Cardiac atrium fibroblast (primary cell): ENCODE data around the gene KAT8. TPM values are rescaled to one million over a fixed set of nuclear protein-coding genes. Genes with fewer than 3 reads are reported as not detected.

Experiments
- total RNA-seq: library from RNA; depleted of rRNA; stranded (reverse); fragments of >200 nt; gene quantifications from 2 replicates; pipeline ENCODE4 v1.2.3, GENCODE V29; 2015

The KAT8 gene
- 17.3 and 29.5 TPM in 2 replicates for total RNA-seq

DNA sequence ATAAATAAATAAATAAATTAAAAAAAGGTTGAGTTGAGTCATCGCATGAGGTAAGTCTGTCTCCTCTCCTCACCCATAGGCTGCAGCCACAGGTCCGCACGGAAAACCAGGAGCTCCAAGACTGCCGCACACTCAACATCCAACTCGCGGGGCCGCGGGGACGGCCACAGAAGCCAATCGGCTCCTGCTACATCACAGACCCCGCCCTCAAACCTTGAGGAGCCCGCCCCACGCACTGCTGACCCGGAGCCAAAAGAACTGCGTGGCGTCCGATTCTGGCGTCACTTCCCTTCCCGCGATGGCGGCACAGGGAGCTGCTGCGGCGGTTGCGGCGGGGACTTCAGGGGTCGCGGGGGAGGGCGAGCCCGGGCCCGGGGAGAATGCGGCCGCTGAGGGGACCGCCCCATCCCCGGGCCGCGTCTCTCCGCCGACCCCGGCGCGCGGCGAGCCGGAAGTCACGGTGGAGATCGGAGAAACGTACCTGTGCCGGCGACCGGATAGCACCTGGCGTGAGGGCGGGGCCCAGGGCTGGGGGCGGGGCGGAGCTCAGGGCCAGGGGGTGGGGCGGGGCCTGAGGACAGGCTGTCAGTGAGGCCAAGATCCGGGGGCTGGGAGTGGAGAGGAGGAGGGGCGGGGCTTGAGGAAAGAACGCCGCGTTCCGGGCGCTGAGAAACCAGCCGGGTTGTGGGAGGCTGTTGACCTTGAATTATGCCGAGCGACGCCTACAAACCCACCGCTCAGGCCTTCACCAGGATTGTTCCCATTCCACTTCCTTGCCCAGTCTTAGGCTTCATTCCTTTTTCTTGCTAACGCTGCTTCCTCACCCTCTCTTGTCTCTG, at the start of gene KAT8:
KAT8 (plus strand) TSS at position 281 of the 839 bp plus-strand sequence; CDS start at position 299, 18 bp downstream.

DNA sequence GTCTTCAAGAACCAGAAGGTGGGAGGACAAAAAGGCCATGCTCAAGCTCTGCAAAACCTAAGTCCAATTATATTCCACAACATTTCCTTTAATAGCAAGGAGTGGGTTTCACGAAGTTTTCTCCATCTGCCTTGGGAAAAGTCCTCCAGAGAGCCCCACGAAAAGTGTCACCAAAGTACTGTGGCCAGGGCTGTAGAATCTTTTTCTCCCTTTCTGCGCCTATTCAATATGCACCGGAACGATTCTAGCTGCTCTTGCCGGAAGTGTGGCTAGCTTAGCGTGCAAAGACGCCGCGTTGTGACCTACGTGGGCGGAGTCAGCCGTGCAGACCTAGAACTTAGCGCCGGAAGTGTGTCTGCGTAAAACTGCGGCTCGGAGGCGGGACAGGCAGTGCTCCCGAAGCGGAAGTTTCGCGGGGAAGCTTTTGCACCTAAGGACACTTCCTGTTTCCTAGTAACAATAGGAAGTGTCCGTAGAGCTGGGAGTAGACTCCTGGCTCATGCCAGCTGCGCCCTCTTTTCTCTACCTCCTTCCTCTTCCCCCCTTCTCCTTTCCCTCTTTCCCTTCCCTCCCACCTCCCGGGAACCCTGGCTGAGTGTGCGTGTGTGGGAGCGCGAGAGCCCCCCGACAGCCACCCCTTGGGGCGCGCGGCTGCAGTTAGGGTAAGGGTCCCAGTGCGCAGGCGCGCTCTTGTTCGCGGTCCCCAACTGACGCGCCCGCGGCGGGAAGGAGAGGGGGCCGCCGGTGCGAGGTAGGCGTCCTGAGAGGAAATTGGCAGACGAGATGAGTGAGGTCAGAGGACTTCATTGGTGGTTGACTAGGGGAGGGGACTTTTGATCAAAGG, 43.3 kb upstream of the KAT8 start, which contains the start of the genes ZNF646 and ZNF668:
ZNF646 (plus strand) TSS at position 453 of the 844 bp plus-strand sequence. CDS start 1,903 bp downstream, outside the sequence.
ZNF668 (minus strand) TSS at position 271 of the 844 bp plus-strand sequence. CDS start 9,781 bp downstream, outside the sequence.

GRCh38 chr16:31088459-31089183, 28.8 kb upstream of the KAT8 start, which contains the start of gene PRSS53:
Gene PRSS53, minus strand, starts transcription at chr16:31088943. Its CDS starts 134 bp downstream, at chr16:31088809.

GRCh38 chr16:31094424-31095120, 22.9 kb upstream of the KAT8 start, which contains the start of gene VKORC1:
Gene VKORC1, minus strand, starts transcription at chr16:31094797. Its CDS starts 68 bp downstream, at chr16:31094729.

DNA sequence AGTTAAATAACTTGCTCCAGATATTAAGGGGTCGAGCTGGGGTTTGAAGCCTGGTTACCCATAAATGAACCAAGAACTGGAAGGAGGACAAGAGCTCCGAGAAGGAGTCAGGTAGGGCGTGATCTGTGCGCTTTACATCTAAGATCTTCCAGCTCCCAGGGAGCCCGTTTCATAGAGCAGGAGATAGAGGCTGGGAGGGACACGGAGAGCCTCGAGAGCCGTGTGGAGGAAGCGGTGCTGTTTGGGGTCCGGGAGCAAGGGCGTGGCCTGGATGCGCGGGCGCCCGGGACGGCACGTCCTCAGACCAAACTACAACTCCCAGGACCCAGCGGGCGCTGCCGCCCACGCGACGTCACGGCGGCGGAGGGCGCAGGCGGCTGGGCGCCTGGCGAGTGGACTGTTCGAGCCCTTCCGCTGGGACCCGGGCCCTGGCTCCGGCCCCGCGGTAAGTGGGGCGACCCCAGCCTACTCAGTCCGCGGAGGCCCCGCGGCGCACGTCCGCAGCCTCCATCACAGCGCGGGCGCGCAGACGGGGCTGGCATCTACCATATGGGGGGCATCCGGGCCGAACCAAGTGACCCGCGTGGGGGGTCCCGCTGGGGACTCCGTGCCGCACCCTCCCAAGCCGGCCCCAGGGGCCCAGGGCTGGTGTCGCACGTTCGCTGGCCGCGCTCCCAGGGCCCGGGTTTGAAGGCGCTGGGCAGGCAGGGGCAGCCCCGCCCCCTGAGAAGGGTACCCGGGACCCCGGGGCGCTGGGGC, 9.2 kb upstream of the KAT8 start, which contains the start of gene BCKDK:
BCKDK (plus strand) TSS at position 352 of the 759 bp plus-strand sequence. CDS start 838 bp downstream, outside the sequence.

GRCh38 chr16:31135535-31136286, 18.2 kb downstream of the KAT8 start, which contains the start of gene PRSS8:
Gene PRSS8, minus strand, starts transcription at chr16:31135727. Its CDS starts 229 bp downstream, at chr16:31135498.

GRCh38 chr16:31149894-31150890, 32.7 kb downstream of the KAT8 start, which contains the start of gene PRSS36:
Gene PRSS36, minus strand, starts transcription at chr16:31150066. Its CDS starts 31 bp downstream, at chr16:31150035.

DNA sequence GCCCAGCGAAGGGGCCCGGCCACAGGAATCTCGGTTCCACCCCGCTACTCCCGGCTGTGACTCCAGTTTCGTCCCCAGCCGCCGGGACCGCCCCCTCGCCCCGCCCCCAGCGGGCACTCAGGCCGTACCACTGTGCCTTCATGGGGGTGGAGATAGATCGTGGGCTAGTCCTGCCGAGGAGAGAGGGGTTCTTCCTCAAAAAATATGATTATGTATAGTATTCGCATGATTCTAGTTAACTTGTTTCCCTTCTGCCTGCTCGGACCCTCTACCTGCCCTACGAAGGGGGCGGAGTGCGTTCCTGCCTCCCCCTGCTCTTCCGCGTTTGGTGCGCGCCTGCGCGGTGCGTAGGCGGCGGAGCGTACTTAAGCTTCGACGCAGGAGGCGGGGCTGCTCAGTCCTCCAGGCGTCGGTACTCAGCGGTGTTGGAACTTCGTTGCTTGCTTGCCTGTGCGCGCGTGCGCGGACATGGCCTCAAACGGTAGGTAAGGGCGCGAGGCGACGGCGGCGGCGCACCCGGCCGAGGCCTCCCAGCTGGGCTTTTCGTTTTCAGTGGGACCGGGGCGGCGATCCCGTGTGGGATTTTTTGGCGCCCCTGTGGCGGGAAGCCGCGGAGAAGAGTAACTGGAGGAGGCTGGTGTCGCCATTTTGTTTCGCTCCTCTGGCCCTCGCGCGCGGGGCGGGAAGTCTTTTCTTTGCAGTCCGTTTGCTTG, 62.4 kb downstream of the KAT8 start, which contains the start of gene FUS:
FUS (plus strand) TSS at position 393 of the 713 bp plus-strand sequence; CDS start at position 469, 76 bp downstream.

Other genes with a start within 250 kb of the KAT8 start
- 39.0 and 40.1 TPM in 2 replicates for gene BCL7C, start 223.6 kb upstream of the KAT8 start, total RNA-seq
- gene CTF1, start 221.1 kb upstream of the KAT8 start, total RNA-seq: 0.54 and 0.81 TPM in 2 replicates
- gene FBXL19, start 194.1 kb upstream of the KAT8 start, total RNA-seq: 15.2 and 21.5 TPM in 2 replicates
- gene ORAI3, start 168.6 kb upstream of the KAT8 start, total RNA-seq: 23.8 and 44.4 TPM in 2 replicates
- 3.1 and 4.5 TPM in 2 replicates for gene SETD1A, start 159.9 kb upstream of the KAT8 start, total RNA-seq
- gene HSD3B7, start 132.5 kb upstream of the KAT8 start, total RNA-seq: 6.8 and 11.6 TPM in 2 replicates
- 0.16 and 0.18 TPM in 2 replicates for gene STX1B, start 107.0 kb upstream of the KAT8 start, total RNA-seq
- 22.9 and 25.9 TPM in 2 replicates for gene STX4, start 84.1 kb upstream of the KAT8 start, total RNA-seq
- 9.2 and 15.9 TPM in 2 replicates for gene ZNF668, start 43.4 kb upstream of the KAT8 start, total RNA-seq
- gene ZNF646, start 43.2 kb upstream of the KAT8 start, total RNA-seq: 12.6 and 24.2 TPM in 2 replicates
- gene PRSS53, start 28.7 kb upstream of the KAT8 start, total RNA-seq: 2.6 and 6.1 TPM in 2 replicates
- 264 and 274 TPM in 2 replicates for gene VKORC1, start 22.9 kb upstream of the KAT8 start, total RNA-seq
- 80.5 and 118 TPM in 2 replicates for gene BCKDK, start 9.3 kb upstream of the KAT8 start, total RNA-seq
- not detected in 2 replicates for gene PRSS8, start 18.1 kb downstream of the KAT8 start, total RNA-seq
- gene PRSS36, start 32.4 kb downstream of the KAT8 start, total RNA-seq: not detected in 2 replicates
- gene FUS, start 62.5 kb downstream of the KAT8 start, total RNA-seq: 34.0 and 54.2 TPM in 2 replicates
- 43.1 and 57.0 TPM in 2 replicates for gene PYCARD, start 85.1 kb downstream of the KAT8 start, total RNA-seq
- 0.54 TPM in 1 of 2 replicates, not detected in the other for gene TRIM72, start 96.5 kb downstream of the KAT8 start, total RNA-seq
- gene PYDC1, start 99.5 kb downstream of the KAT8 start, total RNA-seq: not detected in 2 replicates
- not detected in 2 replicates for gene ITGAM, start 142.3 kb downstream of the KAT8 start, total RNA-seq
- not detected in 2 replicates for gene ITGAX, start 237.5 kb downstream of the KAT8 start, total RNA-seq